Measurements from ENCODE around the gene RASA3.

GRCh38 chr13:114058051-114058867 lies 74.2 kb downstream of the RASA3 start:
- TF ChIP-seq ZNF232 (CRISPR knock-in tag; IDR thresholded peaks at IDR 0.05), result no peak
- TF ChIP-seq JUN (CRISPR knock-in tag; IDR thresholded peaks at IDR 0.05), result no peak
- TF ChIP-seq, protein P1, sequence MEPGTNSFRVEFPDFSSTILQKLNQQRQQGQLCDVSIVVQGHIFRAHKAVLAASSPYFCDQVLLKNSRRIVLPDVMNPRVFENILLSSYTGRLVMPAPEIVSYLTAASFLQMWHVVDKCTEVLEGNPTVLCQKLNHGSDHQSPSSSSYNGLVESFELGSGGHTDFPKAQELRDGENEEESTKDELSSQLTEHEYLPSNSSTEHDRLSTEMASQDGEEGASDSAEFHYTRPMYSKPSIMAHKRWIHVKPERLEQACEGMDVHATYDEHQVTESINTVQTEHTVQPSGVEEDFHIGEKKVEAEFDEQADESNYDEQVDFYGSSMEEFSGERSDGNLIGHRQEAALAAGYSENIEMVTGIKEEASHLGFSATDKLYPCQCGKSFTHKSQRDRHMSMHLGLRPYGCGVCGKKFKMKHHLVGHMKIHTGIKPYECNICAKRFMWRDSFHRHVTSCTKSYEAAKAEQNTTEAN (CRISPR knock-in tag; IDR thresholded peaks at IDR 0.05), result no peak
- TF ChIP-seq CTCF (IDR thresholded peaks at IDR 0.05), result no peak
- no peak for TF ChIP-seq EMX1 (CRISPR knock-in tag; IDR thresholded peaks at IDR 0.05)
- no peak for TF ChIP-seq TP53 (CRISPR knock-in tag; IDR thresholded peaks at IDR 0.05)
- TF ChIP-seq E2F1 (CRISPR knock-in tag; IDR thresholded peaks at IDR 0.05), result no peak
- TF ChIP-seq TCF7 (CRISPR knock-in tag; IDR thresholded peaks at IDR 0.05; ENCODE audit: low read depth), result no peak
- TF ChIP-seq ZNF138 (CRISPR knock-in tag; conservative IDR thresholded peaks at IDR 0.05), result no peak
- TF ChIP-seq USF1 (CRISPR knock-in tag; IDR thresholded peaks at IDR 0.05), result no peak
- no peak for TF ChIP-seq ZBTB21 (CRISPR knock-in tag; IDR thresholded peaks at IDR 0.05; ENCODE audit: borderline replicate concordance)
- TF ChIP-seq ATF1 (CRISPR knock-in tag; IDR thresholded peaks at IDR 0.05), result no peak
- TF ChIP-seq SMAD3 (CRISPR knock-in tag; IDR thresholded peaks at IDR 0.05; ENCODE audit: borderline replicate concordance), result no peak
- TF ChIP-seq ATF6 (CRISPR knock-in tag; IDR thresholded peaks at IDR 0.05), result no peak
